SK-N-MC (cell line): Measurements from ENCODE around the gene VASH1.

Experiments used
- EZH2 ChIP-seq: fragments of 200-600 bp; sonication (generic); IDR thresholded peaks from one replicate; pipeline ENCODE4 v1.6.1; 2017; ENCODE audit warnings: antibody characterized with exemption
- FOXP2 ChIP-seq: optimal IDR thresholded peaks from 2 replicates; pipeline ENCODE3; 2011; ENCODE audit warnings: mild to moderate bottlenecking, moderate library complexity; ENCODE audit not compliant: insufficient read depth; ENCODE audit errors: extremely low read length, control extremely low read depth
- POLR2AphosphoS5 ChIP-seq: IDR thresholded peaks from 2 replicates; pipeline ENCODE4 v1.6.1; 2012; ENCODE audit warnings: mild to moderate bottlenecking, low read depth, low read length, borderline replicate concordance

- TF ChIP-seq FOXP2 (no peak), EZH2 (no peak), POLR2AphosphoS5 (no peak)
Measured at GRCh38 chr14:76713121-76713520, 48.1 kb upstream of the VASH1 start.
